Ovary (tissue), 3 donors: ENCODE results near the gene CCL24.

Source experiments
- EP300 ChIP-seq: sonication (generic); formaldehyde crosslinking; IDR thresholded peaks from one replicate; pipeline ENCODE4 v1.6.1; 2017; ENCODE audit warnings: antibody characterized with exemption
- POLR2A ChIP-seq: fragments of 450-650 bp; IDR thresholded peaks from one replicate; pipeline ENCODE4 v1.6.1; 2017; ENCODE audit warnings: antibody characterized with exemption, mild to moderate bottlenecking, moderate library complexity
- TF ChIP-seq, protein P1 (sequence below), 3 donors: fragments of 450-650 bp in 2 of 3; fragments of 200-600 bp in 1 of 3; IDR thresholded peaks; one replicate each; pipeline versions ENCODE4 v1.5.1 to v1.8.0; 2016 to 2022; ENCODE audit warnings: antibody characterized with exemption in 3 of 3, mild to moderate bottlenecking in 1 of 3
- donor health status: DM: no; HTN: no; CAD: no.

GRCh38 chr7:75813781-75814236 lies at the start of gene CCL24:
- no peak for TF ChIP-seq POLR2A
- TF ChIP-seq, protein P1, sequence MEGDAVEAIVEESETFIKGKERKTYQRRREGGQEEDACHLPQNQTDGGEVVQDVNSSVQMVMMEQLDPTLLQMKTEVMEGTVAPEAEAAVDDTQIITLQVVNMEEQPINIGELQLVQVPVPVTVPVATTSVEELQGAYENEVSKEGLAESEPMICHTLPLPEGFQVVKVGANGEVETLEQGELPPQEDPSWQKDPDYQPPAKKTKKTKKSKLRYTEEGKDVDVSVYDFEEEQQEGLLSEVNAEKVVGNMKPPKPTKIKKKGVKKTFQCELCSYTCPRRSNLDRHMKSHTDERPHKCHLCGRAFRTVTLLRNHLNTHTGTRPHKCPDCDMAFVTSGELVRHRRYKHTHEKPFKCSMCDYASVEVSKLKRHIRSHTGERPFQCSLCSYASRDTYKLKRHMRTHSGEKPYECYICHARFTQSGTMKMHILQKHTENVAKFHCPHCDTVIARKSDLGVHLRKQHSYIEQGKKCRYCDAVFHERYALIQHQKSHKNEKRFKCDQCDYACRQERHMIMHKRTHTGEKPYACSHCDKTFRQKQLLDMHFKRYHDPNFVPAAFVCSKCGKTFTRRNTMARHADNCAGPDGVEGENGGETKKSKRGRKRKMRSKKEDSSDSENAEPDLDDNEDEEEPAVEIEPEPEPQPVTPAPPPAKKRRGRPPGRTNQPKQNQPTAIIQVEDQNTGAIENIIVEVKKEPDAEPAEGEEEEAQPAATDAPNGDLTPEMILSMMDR (IDR thresholded peaks at IDR 0.05) = no peak
- TF ChIP-seq EP300 = no peak
